Astrocyte (in vitro differentiated cells and primary cell): ENCODE results near the gene UNC5B. TPM values are rescaled to one million over a fixed set of nuclear protein-coding genes. Genes with fewer than 3 reads are reported as not detected.

Experiments used
- DNase-seq: peaks from one replicate; pipeline ENCODE4 v3.0.0-alpha.2; 2010; ENCODE audit warnings: low read depth
- FAIRE-seq: peaks from 2 replicates; lab custom pipeline; 2011; peaks lifted over from hg19 to GRCh38; lab: Jason Lieb, UNC
- H2AFZ ChIP-seq: 2 replicates; pipeline ENCODE4 v1.6.0; 2012; ENCODE audit warnings: low read depth, low read length, inconsistent platforms
- H3K27ac ChIP-seq: 2 replicates; pipeline ENCODE4 v1.5.1; 2011; ENCODE audit warnings: low read depth, low read length, inconsistent platforms
- H3K27me3 ChIP-seq: 2 replicates; pipeline ENCODE4 v1.6.0; 2011; ENCODE audit warnings: low read length, inconsistent platforms; ENCODE audit not compliant: insufficient read depth
- H3K36me3 ChIP-seq: 2 replicates; pipeline ENCODE4 v1.5.1; 2011; ENCODE audit warnings: low read length, inconsistent platforms; ENCODE audit not compliant: insufficient read depth
- H3K4me1 ChIP-seq: 2 replicates; pipeline ENCODE4 v1.5.1; 2011; ENCODE audit warnings: low read length, inconsistent platforms; ENCODE audit not compliant: insufficient read depth
- H3K4me2 ChIP-seq: 2 replicates; pipeline ENCODE4 v1.6.0; 2012; ENCODE audit warnings: low read length, inconsistent platforms
- H3K4me3 ChIP-seq: 2 replicates; pipeline ENCODE4 v1.5.1; 2011; ENCODE audit warnings: low read depth, mild to moderate bottlenecking, low read length, inconsistent platforms; ENCODE audit not compliant: insufficient read depth
- H3K79me2 ChIP-seq: 2 replicates; pipeline ENCODE4 v1.6.0; 2012; ENCODE audit warnings: mild to moderate bottlenecking, low read length, inconsistent platforms; ENCODE audit not compliant: insufficient read depth
- H3K9ac ChIP-seq: 2 replicates; pipeline ENCODE4 v1.6.0; 2012; ENCODE audit warnings: mild to moderate bottlenecking, low read length, inconsistent platforms
- H3K9me3 ChIP-seq: 2 replicates; pipeline ENCODE4 v1.5.1; 2012; ENCODE audit warnings: low read depth, mild to moderate bottlenecking, low read length, inconsistent platforms; ENCODE audit not compliant: insufficient read depth
- H4K20me1 ChIP-seq: 2 replicates; pipeline ENCODE4 v1.6.0; 2012; ENCODE audit warnings: low read length, inconsistent platforms; ENCODE audit not compliant: insufficient read depth
- H3K27ac Mint-ChIP-seq: one replicate; pipeline ENCODE4 v1.8.0; 2021; ENCODE audit warnings: mild to moderate bottlenecking, mixed read lengths; ENCODE audit not compliant: unreplicated experiment
- H3K27me3 Mint-ChIP-seq: one replicate; pipeline ENCODE4 v1.8.0; 2021; ENCODE audit warnings: low read depth, mixed read lengths; ENCODE audit not compliant: unreplicated experiment
- H3K36me3 Mint-ChIP-seq: one replicate; pipeline ENCODE4 v1.8.0; 2021; ENCODE audit warnings: low read depth, mixed read lengths; ENCODE audit not compliant: unreplicated experiment
- H3K4me1 Mint-ChIP-seq: one replicate; pipeline ENCODE4 v1.8.0; 2021; ENCODE audit warnings: low read depth, mixed read lengths; ENCODE audit not compliant: unreplicated experiment
- H3K4me3 Mint-ChIP-seq: one replicate; pipeline ENCODE4 v1.8.0; 2021; ENCODE audit warnings: mild to moderate bottlenecking, moderate library complexity, mixed read lengths; ENCODE audit not compliant: unreplicated experiment
- H3K9me3 Mint-ChIP-seq: one replicate; pipeline ENCODE4 v1.8.0; 2021; ENCODE audit warnings: mild to moderate bottlenecking, mixed read lengths; ENCODE audit not compliant: unreplicated experiment
- CTCF ChIP-seq: IDR thresholded peaks from 2 replicates; pipeline ENCODE4 v1.5.1; 2011; ENCODE audit warnings: low read depth, mild to moderate bottlenecking, inconsistent platforms, low read length, moderate library complexity; ENCODE audit not compliant: insufficient read depth
- EZH2 ChIP-seq: IDR thresholded peaks from 2 replicates; pipeline ENCODE4 v1.6.1; 2012; ENCODE audit warnings: mild to moderate bottlenecking, low read length, inconsistent platforms; ENCODE audit not compliant: insufficient read depth
- total RNA-seq: library from RNA; stranded (reverse); gene quantifications from 2 replicates; pipeline ENCODE4 v1.2.1, GENCODE V29; 2021

Gene UNC5B
- total RNA-seq, 1 donor from 2014 or later: 15.0 TPM

- Histone ChIP-seq H2AFZ (no peak overlapping the region), H3K36me3 (no peaks in the 10 kb centered on the region), H3K27ac (no peak overlapping the region), H3K9ac (no peak overlapping the region), H3K4me1 (peaks cover 52% of the 10 kb centered on the region), H3K27me3 (no peaks in the 10 kb centered on the region), H3K4me2 (no peak overlapping the region), H3K4me3 (no peak overlapping the region), H4K20me1 (peaks cover 36% of the 10 kb centered on the region), H3K79me2 (peaks cover 11% of the 10 kb centered on the region), H3K9me3 (no peaks in the 10 kb centered on the region)
- H3K4me3 Mint-ChIP-seq: no peak overlapping the region
- no peak for TF ChIP-seq EZH2
- no peak for TF ChIP-seq CTCF
- H3K4me1 Mint-ChIP-seq: peaks cover 51% of the 10 kb centered on the region
- FAIRE-seq (no peak), DNase-seq (no peak)
- H3K27me3 Mint-ChIP-seq: peaks cover 6% of the 10 kb centered on the region
- peaks cover 9% of the 10 kb centered on the region for H3K36me3 Mint-ChIP-seq
- no peak overlapping the region for H3K27ac Mint-ChIP-seq
- H3K9me3 Mint-ChIP-seq: no peaks in the 10 kb centered on the region
Observed at GRCh38 chr10:71257319-71257997, 45.1 kb downstream of the UNC5B start.

GRCh38 chr10:71258046-71258445, 45.7 kb downstream of the UNC5B start:
- no peak for FAIRE-seq
- Mint-ChIP-seq H3K9me3 (no peaks in the 10 kb centered on the region), H3K27ac (no peak overlapping the region), H3K27me3 (peaks cover under 1% of the 10 kb centered on the region), H3K4me3 (no peak overlapping the region), H3K36me3 (peaks cover 9% of the 10 kb centered on the region), H3K4me1 (peaks cover 51% of the 10 kb centered on the region)
- peaks cover 8% of the 10 kb centered on the region for H3K79me2 ChIP-seq
- TF ChIP-seq EZH2 (no peak), CTCF (no peak)
- H3K4me1 ChIP-seq: peaks cover 57% of the 10 kb centered on the region
- H2AFZ ChIP-seq: no peak overlapping the region
- H4K20me1 ChIP-seq: peaks cover 31% of the 10 kb centered on the region
- H3K36me3 ChIP-seq: no peaks in the 10 kb centered on the region
- H3K9ac ChIP-seq: no peak overlapping the region
- H3K9me3 ChIP-seq: no peaks in the 10 kb centered on the region
- no peak overlapping the region for H3K4me3 ChIP-seq
- no peak for DNase-seq
- H3K4me2 ChIP-seq: no peak overlapping the region
- no peaks in the 10 kb centered on the region for H3K27me3 ChIP-seq
- no peak overlapping the region for H3K27ac ChIP-seq

- no peak overlapping the region for H3K4me3 ChIP-seq
- H4K20me1 ChIP-seq: peaks cover 26% of the 10 kb centered on the region
- no peaks in the 10 kb centered on the region for H3K9me3 Mint-ChIP-seq
- H3K4me2 ChIP-seq: no peak overlapping the region
- peaks cover 5% of the 10 kb centered on the region for H3K79me2 ChIP-seq
- FAIRE-seq: no peak
- no peaks in the 10 kb centered on the region for H3K27me3 ChIP-seq
- H2AFZ ChIP-seq: no peak overlapping the region
- H3K9me3 ChIP-seq: no peaks in the 10 kb centered on the region
- DNase-seq: no peak
- H3K27ac ChIP-seq: no peak overlapping the region
- TF ChIP-seq CTCF (no peak), EZH2 (no peak)
- H3K4me1 Mint-ChIP-seq: peaks cover 55% of the 10 kb centered on the region
- H3K4me1 ChIP-seq: peaks cover 63% of the 10 kb centered on the region
- H3K9ac ChIP-seq: no peak overlapping the region
- no peak overlapping the region for H3K27ac Mint-ChIP-seq
- H3K36me3 ChIP-seq: no peaks in the 10 kb centered on the region
- peaks cover 9% of the 10 kb centered on the region for H3K36me3 Mint-ChIP-seq
- no peak overlapping the region for H3K4me3 Mint-ChIP-seq
- no peaks in the 10 kb centered on the region for H3K27me3 Mint-ChIP-seq
Observed at GRCh38 chr10:71258446-71259145, 46.2 kb downstream of the UNC5B start.
